Measurements from ENCODE around the gene USP30.

GRCh38 chr12:109099431-109100020 lies 47.1 kb downstream of the USP30 start:
- TF ChIP-seq CTCF (IDR thresholded peaks at IDR 0.05): no peak
- TF ChIP-seq POLR2A (IDR thresholded peaks at IDR 0.05): no peak

Measured in body of pancreas (tissue), 4 donors.